GM12873 (cell line): ENCODE measurements around the gene KLF11.

Experiments used
- TF ChIP-seq, protein P1 (sequence below): IDR thresholded peaks from 2 replicates; pipeline ENCODE4 v1.5.1; 2012; ENCODE audit warnings: low read depth, mild to moderate bottlenecking, moderate library complexity, low read length, control low read depth; ENCODE audit not compliant: insufficient read depth; ENCODE audit errors: missing control alignments

KLF11 gene

DNA sequence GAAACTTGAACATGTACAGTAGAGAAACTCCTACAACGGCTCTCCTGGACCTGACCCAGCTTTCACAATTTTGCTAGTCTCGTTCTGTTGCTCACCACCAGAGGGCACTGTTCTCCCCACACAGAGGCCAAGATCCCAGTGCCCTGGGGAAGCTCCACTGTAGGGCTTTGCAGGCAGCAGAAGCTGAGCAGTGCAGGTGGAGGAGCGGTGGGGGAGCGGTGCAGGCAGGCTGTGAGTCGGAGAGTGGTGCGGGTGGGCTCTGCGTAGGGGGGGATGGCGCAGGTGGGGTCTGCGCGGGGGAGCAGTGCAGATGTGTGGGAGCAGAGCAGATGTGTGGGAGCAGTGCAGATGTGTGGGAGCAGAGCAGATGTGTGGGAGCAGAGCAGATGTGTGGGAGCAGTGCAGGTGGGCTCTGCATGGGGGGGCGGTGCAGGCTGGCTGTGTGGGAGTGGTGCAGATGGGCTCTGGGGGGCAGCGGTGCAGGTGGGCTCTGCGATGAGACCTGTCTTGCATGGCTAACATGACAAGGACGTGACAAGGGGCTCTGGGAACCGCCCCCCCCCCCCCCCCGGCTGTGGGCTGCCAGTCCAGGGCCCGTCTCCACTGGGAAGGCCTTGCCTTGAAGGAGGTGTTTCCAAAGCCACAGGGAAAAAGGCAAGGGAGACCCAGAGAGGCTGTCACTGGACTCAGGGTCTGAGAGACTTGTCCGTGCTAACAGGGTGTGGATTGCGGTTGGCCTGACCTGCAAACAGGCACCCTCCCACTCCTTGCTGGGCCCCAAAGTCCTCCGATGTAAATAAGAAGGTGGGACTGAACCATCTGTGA, 29.5 kb downstream of the KLF11 start:
- TF ChIP-seq, protein P1, sequence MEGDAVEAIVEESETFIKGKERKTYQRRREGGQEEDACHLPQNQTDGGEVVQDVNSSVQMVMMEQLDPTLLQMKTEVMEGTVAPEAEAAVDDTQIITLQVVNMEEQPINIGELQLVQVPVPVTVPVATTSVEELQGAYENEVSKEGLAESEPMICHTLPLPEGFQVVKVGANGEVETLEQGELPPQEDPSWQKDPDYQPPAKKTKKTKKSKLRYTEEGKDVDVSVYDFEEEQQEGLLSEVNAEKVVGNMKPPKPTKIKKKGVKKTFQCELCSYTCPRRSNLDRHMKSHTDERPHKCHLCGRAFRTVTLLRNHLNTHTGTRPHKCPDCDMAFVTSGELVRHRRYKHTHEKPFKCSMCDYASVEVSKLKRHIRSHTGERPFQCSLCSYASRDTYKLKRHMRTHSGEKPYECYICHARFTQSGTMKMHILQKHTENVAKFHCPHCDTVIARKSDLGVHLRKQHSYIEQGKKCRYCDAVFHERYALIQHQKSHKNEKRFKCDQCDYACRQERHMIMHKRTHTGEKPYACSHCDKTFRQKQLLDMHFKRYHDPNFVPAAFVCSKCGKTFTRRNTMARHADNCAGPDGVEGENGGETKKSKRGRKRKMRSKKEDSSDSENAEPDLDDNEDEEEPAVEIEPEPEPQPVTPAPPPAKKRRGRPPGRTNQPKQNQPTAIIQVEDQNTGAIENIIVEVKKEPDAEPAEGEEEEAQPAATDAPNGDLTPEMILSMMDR, result peak; percentile 91

DNA sequence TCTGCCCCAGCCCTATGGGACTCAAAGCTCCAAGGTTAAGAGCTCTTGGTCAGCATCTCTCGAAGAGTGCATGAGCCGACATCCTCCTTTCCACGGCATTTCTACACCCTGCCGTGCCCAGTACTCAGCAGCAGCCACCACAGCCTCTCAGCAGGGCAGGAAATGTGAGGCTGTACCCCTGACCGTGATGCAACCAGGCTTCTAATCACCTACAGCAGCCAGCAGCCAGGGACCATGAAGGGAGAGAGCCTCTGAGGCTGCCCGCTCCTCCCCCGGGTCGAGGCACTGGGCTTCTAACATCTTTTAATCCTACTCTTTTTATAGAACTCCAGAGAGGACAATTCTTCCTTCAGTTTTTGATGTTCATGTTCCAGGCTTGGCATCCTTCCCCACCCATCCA, 30.4 kb downstream of the KLF11 start:
- TF ChIP-seq, protein P1, result no peak

DNA sequence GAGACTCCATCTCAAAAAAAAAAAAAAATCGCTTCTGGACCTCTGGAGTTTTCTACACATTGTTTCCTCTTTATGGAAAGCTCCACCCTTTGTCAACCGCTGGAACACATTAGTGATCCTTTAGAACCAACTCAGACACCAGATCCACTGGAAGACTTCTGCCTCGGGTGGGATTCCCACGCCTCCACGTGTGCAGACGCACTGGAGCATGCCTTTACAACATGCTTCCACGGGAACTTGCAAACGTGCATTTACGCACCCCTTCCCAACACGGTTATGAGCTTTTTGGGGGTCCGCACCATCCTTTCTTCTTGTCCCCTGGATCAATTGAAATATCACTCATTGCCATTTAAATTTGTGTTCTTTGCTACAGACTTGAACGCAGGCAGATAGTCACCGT, 31.8 kb downstream of the KLF11 start:
- TF ChIP-seq, protein P1, result no peak

DNA sequence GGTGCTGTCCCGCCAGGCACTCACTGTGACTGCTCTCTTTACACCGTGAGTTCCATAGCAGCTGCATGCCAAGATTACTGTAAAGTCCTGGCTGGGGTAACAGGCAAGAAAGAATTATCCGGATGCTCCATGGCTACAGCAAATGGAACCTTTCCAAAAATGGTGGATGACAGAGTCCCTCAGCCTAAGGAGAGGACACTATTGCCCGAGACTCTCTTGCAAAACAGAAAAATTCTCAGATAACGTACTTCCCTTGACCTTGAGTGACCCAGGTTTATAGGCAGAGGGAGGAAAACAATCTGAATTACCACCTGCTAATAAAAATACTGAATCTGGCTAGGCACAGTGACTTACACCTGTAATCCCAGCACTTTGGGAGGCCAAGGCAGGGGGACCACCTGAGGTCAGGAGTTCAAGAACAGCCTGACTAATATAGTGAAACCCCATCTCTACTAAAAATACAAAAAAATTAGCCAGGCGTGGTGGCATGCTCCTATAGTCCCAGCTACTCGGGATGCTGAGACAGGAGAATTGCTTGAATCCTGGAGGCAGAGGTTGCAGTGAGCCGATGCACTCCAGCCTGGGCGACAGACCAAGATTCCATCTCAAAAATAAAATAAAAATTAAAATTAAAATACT, 32.3 kb downstream of the KLF11 start:
- TF ChIP-seq, protein P1, result no peak

DNA sequence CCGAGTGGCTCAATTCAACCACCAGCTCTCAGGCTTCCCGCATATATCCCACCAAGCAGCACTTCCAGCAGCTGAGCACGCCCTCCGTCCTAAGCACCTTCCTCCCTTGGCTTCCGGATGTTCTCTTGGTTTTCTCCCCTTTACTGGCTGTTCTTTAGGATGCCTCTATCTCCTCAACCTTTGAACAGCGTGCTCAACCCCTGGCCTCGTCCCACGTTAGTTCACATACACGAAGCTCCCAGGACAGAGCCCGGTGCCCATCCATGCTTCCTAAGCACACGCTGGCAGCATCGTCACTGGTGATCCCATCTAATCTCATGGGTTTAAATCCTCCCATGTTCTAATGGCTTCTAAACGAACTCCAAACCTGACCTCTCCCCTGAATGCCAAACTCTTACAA, 33.2 kb downstream of the KLF11 start:
- TF ChIP-seq, protein P1, result no peak

DNA sequence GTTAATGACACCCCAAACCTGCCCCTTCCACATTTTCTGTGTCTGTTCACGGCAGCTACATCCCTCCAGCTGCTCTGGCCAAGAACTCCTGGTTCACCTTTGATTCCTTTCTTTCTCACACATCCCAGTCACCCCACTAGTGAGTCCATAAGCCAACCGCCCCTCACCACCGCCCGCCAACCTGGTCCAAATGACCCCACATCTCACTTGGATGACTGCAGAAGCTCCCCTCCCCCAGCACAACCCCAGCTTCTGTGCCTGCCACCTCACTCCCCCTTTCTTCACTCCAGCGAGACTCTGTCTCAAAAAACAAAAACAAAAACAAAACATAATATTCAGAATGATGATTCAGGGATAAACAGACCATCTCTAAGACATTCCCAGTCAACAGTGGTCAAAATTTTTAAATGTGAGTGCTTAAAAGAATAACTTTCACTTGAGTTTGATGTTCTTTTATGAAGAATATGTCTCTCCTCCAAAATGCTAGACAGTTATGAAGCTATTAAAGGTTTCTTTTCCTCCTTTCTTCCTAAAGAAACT, 33.7 kb downstream of the KLF11 start:
- TF ChIP-seq, protein P1, result no peak

DNA sequence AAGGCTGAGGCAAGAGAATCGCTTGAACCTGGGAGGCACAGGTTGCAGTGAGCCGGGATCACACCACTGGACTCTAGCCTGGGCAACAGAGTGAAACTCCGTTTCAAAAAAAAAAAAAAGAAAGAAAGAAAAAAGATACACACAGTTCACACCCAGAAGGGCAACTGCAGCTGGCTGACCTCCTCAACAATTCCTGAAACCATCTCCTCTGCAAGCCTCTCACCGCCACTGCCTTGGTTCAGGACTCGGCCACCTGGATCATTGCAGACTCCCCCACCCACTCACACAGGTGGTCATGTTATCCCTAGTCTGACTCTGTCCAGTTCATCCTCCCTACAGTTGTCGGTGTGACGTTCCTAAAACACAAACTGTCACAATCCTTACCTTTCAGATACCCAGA, 34.7 kb downstream of the KLF11 start:
- TF ChIP-seq, protein P1, result no peak
